Loucy (cell line): ENCODE data around the gene FAM131A.

Source experiments
- H2AFZ ChIP-seq: fragments of 200-600 bp; sonication (generic); 2 replicates; pipeline ENCODE4 v1.6.0; 2016; ENCODE audit warnings: antibody characterized with exemption, mild to moderate bottlenecking, low read length, moderate library complexity
- H3F3A ChIP-seq: fragments of 200-600 bp; 2 replicates; pipeline ENCODE4 v1.6.0; 2016; ENCODE audit warnings: antibody characterized with exemption, low read depth, mild to moderate bottlenecking
- H3K27me3 ChIP-seq: fragments of 200-600 bp; sonication (generic); 2 replicates; pipeline ENCODE4 v1.6.1; 2014; ENCODE audit warnings: low read length, mild to moderate bottlenecking; ENCODE audit not compliant: insufficient read depth, poor library complexity, severe bottlenecking
- H3K36me3 ChIP-seq: fragments of 200-600 bp; sonication (generic); 2 replicates; pipeline ENCODE4 v1.6.1; 2016; ENCODE audit warnings: low read length; ENCODE audit not compliant: insufficient read depth
- H3K4me1 ChIP-seq: fragments of 200-600 bp; sonication (generic); 2 replicates; pipeline ENCODE4 v1.5.1; 2014; ENCODE audit warnings: low read length, mild to moderate bottlenecking; ENCODE audit not compliant: insufficient read depth, poor library complexity, severe bottlenecking
- H3K4me2 ChIP-seq: fragments of 200-600 bp; sonication (generic); 2 replicates; pipeline ENCODE4 v1.6.0; 2014; ENCODE audit warnings: antibody characterized with exemption, low read length, low read depth, mild to moderate bottlenecking; ENCODE audit not compliant: poor library complexity, severe bottlenecking
- H3K4me3 ChIP-seq: fragments of 200-600 bp; sonication (generic); 2 replicates; pipeline ENCODE4 v1.5.1; 2014; ENCODE audit warnings: low read length, mild to moderate bottlenecking, mixed read lengths; ENCODE audit not compliant: poor library complexity, severe bottlenecking
- H3K79me2 ChIP-seq: fragments of 200-600 bp; sonication (generic); 2 replicates; pipeline ENCODE4 v1.6.1; 2014; ENCODE audit warnings: low read length; ENCODE audit not compliant: insufficient read depth
- H3K9ac ChIP-seq: fragments of 200-600 bp; sonication (generic); 2 replicates; pipeline ENCODE4 v1.6.0; 2014; ENCODE audit warnings: mild to moderate bottlenecking, low read depth, low read length, moderate library complexity; ENCODE audit not compliant: poor library complexity, severe bottlenecking
- H3K9me2 ChIP-seq: fragments of 200-600 bp; sonication (generic); replicated peaks from 2 replicates; pipeline ENCODE4 v1.6.1; 2016; ENCODE audit warnings: low read depth, low read length, mixed read lengths
- H3K9me3 ChIP-seq: fragments of 200-600 bp; sonication (generic); 2 replicates; pipeline ENCODE4 v1.6.1; 2014; ENCODE audit warnings: mild to moderate bottlenecking, antibody characterized with exemption, low read length, low read depth; ENCODE audit not compliant: insufficient read depth
- H4K20me1 ChIP-seq: fragments of 200-600 bp; sonication (generic); 2 replicates; pipeline ENCODE4 v1.6.0; 2014; ENCODE audit warnings: antibody characterized with exemption, low read length, mild to moderate bottlenecking; ENCODE audit not compliant: insufficient read depth, poor library complexity, severe bottlenecking
- CTCF ChIP-seq: fragments of 200-600 bp; sonication (generic); conservative IDR thresholded peaks from 2 replicates; pipeline ENCODE4 v1.5.1; 2014; ENCODE audit warnings: mild to moderate bottlenecking, antibody characterized with exemption, low read length
- EZH2phosphoT487 ChIP-seq: fragments of 200-600 bp; IDR thresholded peaks from 2 replicates; pipeline ENCODE4 v1.6.1; 2018; ENCODE audit warnings: antibody characterized with exemption, mild to moderate bottlenecking, moderate library complexity, borderline replicate concordance

Gene FAM131A

GRCh38 chr3:184389384-184389783 is 52.0 kb downstream of the FAM131A start:
- Histone ChIP-seq H3K9me3 (no peaks in the 10 kb centered on the region), H3K27me3 (no peaks in the 10 kb centered on the region), H3K9ac (no peak overlapping the region), H3K4me3 (no peak overlapping the region), H3K9me2 (no peaks in the 10 kb centered on the region), H3K4me1 (no peaks in the 10 kb centered on the region), H3K36me3 (no peaks in the 10 kb centered on the region), H4K20me1 (no peaks in the 10 kb centered on the region), H3K79me2 (no peaks in the 10 kb centered on the region), H3F3A (no peaks in the 10 kb centered on the region), H3K4me2 (no peak overlapping the region), H2AFZ (0 out of 2 replicates have a peak overlapping the region, but pooled peaks have one; percentile 60)
- TF ChIP-seq CTCF = no peak
- TF ChIP-seq EZH2phosphoT487 = no peak

GRCh38 chr3:184389935-184390528 is 52.6 kb downstream of the FAM131A start:
- no peaks in the 10 kb centered on the region for H3K27me3 ChIP-seq
- H3K36me3 ChIP-seq = no peaks in the 10 kb centered on the region
- no peaks in the 10 kb centered on the region for H3K4me1 ChIP-seq
- 0 out of 2 replicates have a peak overlapping the region, but pooled peaks have one; percentile 60 for H2AFZ ChIP-seq
- no peaks in the 10 kb centered on the region for H3F3A ChIP-seq
- H3K9me3 ChIP-seq = no peaks in the 10 kb centered on the region
- no peaks in the 10 kb centered on the region for H4K20me1 ChIP-seq
- H3K9ac ChIP-seq = no peak overlapping the region
- H3K4me2 ChIP-seq = no peak overlapping the region
- H3K9me2 ChIP-seq = no peaks in the 10 kb centered on the region
- no peaks in the 10 kb centered on the region for H3K79me2 ChIP-seq
- TF ChIP-seq CTCF (no peak), EZH2phosphoT487 (no peak)
- H3K4me3 ChIP-seq = no peak overlapping the region

GRCh38 chr3:184391266-184391665 is 53.9 kb downstream of the FAM131A start:
- Histone ChIP-seq H3K36me3 (no peaks in the 10 kb centered on the region), H3K27me3 (no peaks in the 10 kb centered on the region), H4K20me1 (no peaks in the 10 kb centered on the region), H3K79me2 (no peaks in the 10 kb centered on the region), H3F3A (no peaks in the 10 kb centered on the region), H3K9me3 (no peaks in the 10 kb centered on the region), H3K4me3 (no peak overlapping the region), H2AFZ (no peak overlapping the region), H3K4me1 (no peaks in the 10 kb centered on the region), H3K9ac (no peak overlapping the region), H3K4me2 (no peak overlapping the region), H3K9me2 (no peaks in the 10 kb centered on the region)
- TF ChIP-seq CTCF = no peak
- TF ChIP-seq EZH2phosphoT487 = no peak
